Activated effector memory CD4-positive, alpha-beta T cell treated with Interleukin-2 at 50 U/mL for 16 hours (primary cell): Measurements from ENCODE around the gene DDT.
"Not testable (repeated sequence)": the region's sequence is repeated elsewhere in the genome, so short reads cannot be mapped to it uniquely, and the experiment has no call there.

Source experiments
- DNase-seq: peaks from one replicate; pipeline ENCODE4 v3.0.0-alpha.2; 2020

DDT gene

GRCh38 chr22:23974345-23974744 is at the start of gene DDT:
Gene DDT (minus strand): TSS chr22:23974441. CDS start chr22:23974414, 27 bp downstream.
- DNase-seq = not testable (repeated sequence)

- DNase-seq = no peak
Observed at GRCh38 chr22:24023204-24023789, 49.1 kb upstream of the DDT start.

- no peak for DNase-seq
Observed at GRCh38 chr22:24021304-24021703, 47.1 kb upstream of the DDT start.

GRCh38 chr22:24016156-24016555 is 41.9 kb upstream of the DDT start:
- no peak for DNase-seq

GRCh38 chr22:24011735-24012068 is 37.5 kb upstream of the DDT start:
- DNase-seq = no peak

GRCh38 chr22:24010018-24010391 is 35.8 kb upstream of the DDT start:
- no peak for DNase-seq

- no peak for DNase-seq
Observed at GRCh38 chr22:24009227-24010017, 35.2 kb upstream of the DDT start.

- DNase-seq = no peak
Observed at GRCh38 chr22:24008381-24009226, 34.4 kb upstream of the DDT start.

GRCh38 chr22:24008022-24008283 is 33.7 kb upstream of the DDT start:
- DNase-seq = no peak

- no peak for DNase-seq
Observed at GRCh38 chr22:24007253-24008021, 33.2 kb upstream of the DDT start.

GRCh38 chr22:24006914-24007214 is 32.6 kb upstream of the DDT start:
- DNase-seq = no peak

GRCh38 chr22:24006207-24006913 is 32.1 kb upstream of the DDT start:
- no peak for DNase-seq

GRCh38 chr22:24005201-24005600 is 31.0 kb upstream of the DDT start, which contains the start of gene GSTT4:
Gene GSTT4 (minus strand): TSS chr22:24005453. CDS start chr22:24005356, 97 bp downstream.
- DNase-seq = no peak

- DNase-seq = no peak
Observed at GRCh38 chr22:24003887-24004286, 29.6 kb upstream of the DDT start.

- DNase-seq = no peak
Observed at GRCh38 chr22:24002851-24003250, 28.6 kb upstream of the DDT start.

GRCh38 chr22:24002272-24002671 is 28.0 kb upstream of the DDT start:
- DNase-seq = no peak

GRCh38 chr22:24001314-24001713 is 27.1 kb upstream of the DDT start:
- no peak for DNase-seq

GRCh38 chr22:23999779-24000178 is 25.5 kb upstream of the DDT start:
- not testable (repeated sequence) for DNase-seq

- no peak for DNase-seq
Observed at GRCh38 chr22:23997092-23997491, 22.9 kb upstream of the DDT start.

GRCh38 chr22:23993581-23994177 is 19.4 kb upstream of the DDT start:
- DNase-seq = not testable (repeated sequence)

GRCh38 chr22:23993080-23993479 is 18.8 kb upstream of the DDT start:
- not testable (repeated sequence) for DNase-seq

GRCh38 chr22:23989583-23990244 is 15.5 kb upstream of the DDT start:
- not testable (repeated sequence) for DNase-seq
